Liver (tissue), 9 donors: ENCODE results near the gene GRID1. TPM values are rescaled to one million over a fixed set of nuclear protein-coding genes. Genes with fewer than 3 reads are reported as not detected.

Experiments
- DNase-seq: peaks from one replicate; pipeline ENCODE4 v3.0.0-alpha.2; 2017; ENCODE audit warnings: low spot score
- H3K27ac ChIP-seq, 2 donors: one replicate each; pipeline ENCODE4 v1.7.0; 2013; ENCODE audit warnings: inconsistent platforms in 2 of 2, low read length in 2 of 2, control low read depth in 1 of 2, low read depth in 1 of 2, mild to moderate bottlenecking in 1 of 2
- H3K27me3 ChIP-seq, 4 donors: one replicate each; pipeline versions ENCODE4 v1.6.1 to v1.7.0; 2013; ENCODE audit warnings: low read length in 3 of 4, inconsistent platforms in 1 of 4, mild to moderate bottlenecking in 1 of 4, moderate library complexity in 1 of 4; ENCODE audit not compliant: control insufficient read depth in 4 of 4, insufficient read depth in 4 of 4
- H3K36me3 ChIP-seq, 4 donors: one replicate each; pipeline versions ENCODE4 v1.6.1 to v1.7.0; 2013; ENCODE audit warnings: low read length in 3 of 4, mild to moderate bottlenecking in 3 of 4, low read depth in 1 of 4, moderate library complexity in 1 of 4; ENCODE audit not compliant: control insufficient read depth in 4 of 4, insufficient read depth in 3 of 4
- H3K4me1 ChIP-seq, 4 donors: one replicate each; pipeline versions ENCODE4 v1.6.1 to v1.7.0; 2013; ENCODE audit warnings: low read length in 3 of 4, mild to moderate bottlenecking in 3 of 4, moderate library complexity in 1 of 4; ENCODE audit not compliant: control insufficient read depth in 4 of 4, insufficient read depth in 4 of 4
- H3K4me3 ChIP-seq, 3 donors: one replicate each; pipeline versions ENCODE4 v1.6.1 to v1.7.0; 2013; ENCODE audit warnings: low read length in 3 of 3, control low read depth in 1 of 3, low read depth in 1 of 3, mild to moderate bottlenecking in 1 of 3
- H3K9ac ChIP-seq, 2 donors: one replicate each; pipeline ENCODE4 v1.7.0; 2013; ENCODE audit warnings: low read length in 2 of 2, mild to moderate bottlenecking in 2 of 2, moderate library complexity in 2 of 2, control low read depth in 1 of 2, low read depth in 1 of 2
- H3K9me3 ChIP-seq, 4 donors: one replicate each; pipeline versions ENCODE4 v1.6.1 to v1.7.0; 2013; ENCODE audit warnings: low read length in 3 of 4; ENCODE audit not compliant: control insufficient read depth in 4 of 4
- EGR1 ChIP-seq, 2 donors: IDR thresholded peaks; 2 replicates each; pipeline ENCODE4 v1.6.1; 2016 to 2018; ENCODE audit warnings: antibody characterized with exemption in 2 of 2, low read depth in 2 of 2
- FOXA1 ChIP-seq: IDR thresholded peaks from 2 replicates; pipeline ENCODE4 v1.6.1; 2016; ENCODE audit warnings: antibody characterized with exemption
- FOXA2 ChIP-seq: IDR thresholded peaks from 2 replicates; pipeline ENCODE4 v1.6.1; 2016; ENCODE audit warnings: antibody characterized with exemption
- GABPA ChIP-seq, 2 donors: IDR thresholded peaks in 1 of 2; conservative IDR thresholded peaks in 1 of 2; 2 replicates each; pipeline ENCODE4 v1.6.1; 2016; ENCODE audit warnings: antibody characterized with exemption in 2 of 2, mild to moderate bottlenecking in 1 of 2, moderate library complexity in 1 of 2
- HNF4A ChIP-seq, 2 donors: conservative IDR thresholded peaks; 2 replicates each; pipeline ENCODE4 v1.6.1; 2016; ENCODE audit warnings: antibody characterized with exemption in 2 of 2, mild to moderate bottlenecking in 2 of 2
- HNF4G ChIP-seq: IDR thresholded peaks from 2 replicates; pipeline ENCODE4 v1.6.1; 2016; ENCODE audit warnings: antibody characterized with exemption
- JUND ChIP-seq, 2 donors: IDR thresholded peaks; 2 replicates each; pipeline ENCODE4 v1.6.1; 2016; ENCODE audit warnings: antibody characterized with exemption in 2 of 2
- NR2F2 ChIP-seq: IDR thresholded peaks from 2 replicates; pipeline ENCODE4 v1.6.1; 2016; ENCODE audit warnings: antibody characterized with exemption
- RAD21 ChIP-seq, 2 donors: IDR thresholded peaks; 2 replicates each; pipeline ENCODE4 v1.6.1; 2016; ENCODE audit warnings: antibody characterized with exemption in 2 of 2, mild to moderate bottlenecking in 2 of 2
- RXRA ChIP-seq, 2 donors: IDR thresholded peaks; 2 replicates each; pipeline ENCODE4 v1.6.1; 2017 to 2018; ENCODE audit warnings: antibody characterized with exemption in 2 of 2, mild to moderate bottlenecking in 1 of 2
- SP1 ChIP-seq: IDR thresholded peaks from 2 replicates; pipeline ENCODE4 v1.6.1; 2018; ENCODE audit warnings: antibody characterized with exemption, mild to moderate bottlenecking
- TAF1 ChIP-seq: conservative IDR thresholded peaks from 2 replicates; pipeline ENCODE4 v1.6.1; 2016; ENCODE audit warnings: antibody characterized with exemption, mild to moderate bottlenecking
- YY1 ChIP-seq: IDR thresholded peaks from 2 replicates; pipeline ENCODE4 v1.6.1; 2016; ENCODE audit warnings: antibody characterized with exemption, mild to moderate bottlenecking
- WGBS: extraction: QIAGEN DNeasy Blood & Tissue Kit; methylation state at CpG from one replicate; pipeline ENCODE4 v1.1.7; 2013; 5-methylcytosine and 5-hydroxymethylcytosine counted together
- polyA plus RNA-seq, 2 donors: library from polyadenylated mRNA; stranded (reverse) in 1 of 2; unstranded in 1 of 2; fragments of 200-250 nt in 1 of 2; fragments of >200 nt in 1 of 2; fragmentation: Nextera tagmentation in 1 of 2; extraction: Ambion mirVana in 1 of 2; gene quantifications; one replicate each; pipeline versions ENCODE4 v1.2.1 to v1.2.3, GENCODE V29; 2013 to 2015
- total RNA-seq, 2 donors: library from RNA; depleted of rRNA; stranded (reverse); fragments of >200 nt; gene quantifications; one replicate each; pipeline ENCODE4 v1.2.3, GENCODE V29; 2014
- TF ChIP-seq, protein P1 (sequence below): IDR thresholded peaks from 2 replicates; pipeline ENCODE4 v1.6.1; 2016; ENCODE audit warnings: antibody characterized with exemption
- TF ChIP-seq, protein P2 (sequence below): IDR thresholded peaks from 2 replicates; pipeline ENCODE4 v1.6.1; 2016; ENCODE audit warnings: antibody characterized with exemption
- TF ChIP-seq, protein P3 (sequence below): IDR thresholded peaks from 2 replicates; pipeline ENCODE4 v1.6.1; 2016; ENCODE audit warnings: antibody characterized with exemption, mild to moderate bottlenecking
- TF ChIP-seq, protein P4 (sequence below): fragments of 150-350 bp; IDR thresholded peaks from 2 replicates; pipeline ENCODE4 v1.5.1; 2017; ENCODE audit warnings: improper control_type of control experiment, low read depth, low read length; ENCODE audit not compliant: missing input control
- TF ChIP-seq, protein P5 (sequence below): IDR thresholded peaks from 2 replicates; pipeline ENCODE4 v1.6.1; 2016; ENCODE audit warnings: antibody characterized with exemption
- donor health status: healthy.
- donor health status: healthy.
- donor health status: healthy.
- donor health status: healthy.
- donor health status: healthy.

GRID1 gene
- total and polyA plus RNA-seq, 4 donors: 0.09 to 0.17 (median 0.14) TPM; not detected in 1

GRCh38 chr10:86205306-86206239, 161.0 kb downstream of the GRID1 start:
- Histone ChIP-seq H3K27me3 (no peaks in the 10 kb centered on the region), H3K9ac (no peak overlapping the region), H3K36me3 (no peaks in the 10 kb centered on the region), H3K9me3 (no peaks in the 10 kb centered on the region), H3K4me3 (no peak overlapping the region), H3K4me1 (peaks cover 0 to 3% (median 0%) of the 10 kb centered on the region in 4 donors), H3K27ac (no peak overlapping the region)
- DNase-seq: no peak
- TF ChIP-seq RXRA (IDR thresholded peaks at IDR 0.05): no peak
- no peak for TF ChIP-seq SP1
- TF ChIP-seq GABPA (IDR thresholded peaks at IDR 0.05 in 1 of 2, conservative IDR thresholded peaks at IDR 0.05 in 1 of 2): no peak
- WGBS: 57% methylated on average over 7 of the region's 7 CpGs

DNA sequence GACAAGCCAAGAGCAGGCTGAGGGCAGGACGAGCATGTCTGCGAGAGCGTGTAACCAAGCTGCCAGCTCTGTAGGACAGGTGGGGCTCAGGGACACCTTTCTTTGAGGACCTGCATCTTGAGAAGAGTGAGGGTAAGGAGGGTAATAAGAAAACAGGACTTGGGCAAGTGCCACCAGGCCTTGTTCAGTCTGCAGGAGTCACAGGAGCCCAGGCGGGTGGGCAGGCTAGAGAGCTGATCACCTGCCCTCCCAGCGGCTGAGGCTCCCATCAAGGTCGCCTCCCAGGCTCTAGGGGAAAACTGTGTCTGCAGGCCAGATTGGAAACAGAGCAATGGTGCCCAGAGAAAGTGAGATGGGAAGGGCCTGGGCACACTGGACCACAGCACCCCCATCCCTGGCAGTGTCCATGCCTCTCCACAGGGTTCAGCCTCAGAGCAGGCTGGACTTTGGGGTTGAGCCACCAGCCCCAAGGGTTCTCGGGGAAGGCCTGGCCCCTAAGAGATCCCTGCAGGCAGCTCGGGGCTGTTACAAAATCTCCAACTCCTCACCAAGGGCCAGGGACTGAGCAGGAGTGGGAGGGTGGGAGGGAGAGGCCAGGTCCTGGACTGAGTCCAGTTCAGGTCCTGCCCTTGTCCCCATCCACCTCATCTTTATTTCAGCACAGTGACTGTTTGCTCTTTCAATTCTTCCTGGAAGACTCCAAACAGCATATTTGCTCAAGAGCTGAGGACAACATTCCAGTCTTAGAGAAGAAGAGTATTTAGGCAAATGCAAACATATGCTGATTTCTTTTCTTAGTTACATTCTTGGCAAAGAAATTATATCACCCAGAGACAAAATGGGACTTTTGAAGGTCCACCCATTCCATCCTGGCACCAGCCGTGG, 161.9 kb downstream of the GRID1 start:
- no peak overlapping the region for H3K9ac ChIP-seq
- DNase-seq: no peak
- H3K27ac ChIP-seq: no peak overlapping the region
- WGBS: 84% methylated on average over 9 of the region's 9 CpGs
- no peaks in the 10 kb centered on the region for H3K27me3 ChIP-seq
- no peak for TF ChIP-seq YY1
- no peak for TF ChIP-seq HNF4A (conservative IDR thresholded peaks at IDR 0.05)
- no peak for TF ChIP-seq FOXA2
- no peak for TF ChIP-seq EGR1 (IDR thresholded peaks at IDR 0.05; ENCODE audit: low read depth in 2 of 2)
- TF ChIP-seq, protein P1, sequence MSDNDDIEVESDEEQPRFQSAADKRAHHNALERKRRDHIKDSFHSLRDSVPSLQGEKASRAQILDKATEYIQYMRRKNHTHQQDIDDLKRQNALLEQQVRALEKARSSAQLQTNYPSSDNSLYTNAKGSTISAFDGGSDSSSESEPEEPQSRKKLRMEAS: no peak
- TF ChIP-seq JUND (IDR thresholded peaks at IDR 0.05): no peak
- no peak for TF ChIP-seq NR2F2
- TF ChIP-seq, protein P2, sequence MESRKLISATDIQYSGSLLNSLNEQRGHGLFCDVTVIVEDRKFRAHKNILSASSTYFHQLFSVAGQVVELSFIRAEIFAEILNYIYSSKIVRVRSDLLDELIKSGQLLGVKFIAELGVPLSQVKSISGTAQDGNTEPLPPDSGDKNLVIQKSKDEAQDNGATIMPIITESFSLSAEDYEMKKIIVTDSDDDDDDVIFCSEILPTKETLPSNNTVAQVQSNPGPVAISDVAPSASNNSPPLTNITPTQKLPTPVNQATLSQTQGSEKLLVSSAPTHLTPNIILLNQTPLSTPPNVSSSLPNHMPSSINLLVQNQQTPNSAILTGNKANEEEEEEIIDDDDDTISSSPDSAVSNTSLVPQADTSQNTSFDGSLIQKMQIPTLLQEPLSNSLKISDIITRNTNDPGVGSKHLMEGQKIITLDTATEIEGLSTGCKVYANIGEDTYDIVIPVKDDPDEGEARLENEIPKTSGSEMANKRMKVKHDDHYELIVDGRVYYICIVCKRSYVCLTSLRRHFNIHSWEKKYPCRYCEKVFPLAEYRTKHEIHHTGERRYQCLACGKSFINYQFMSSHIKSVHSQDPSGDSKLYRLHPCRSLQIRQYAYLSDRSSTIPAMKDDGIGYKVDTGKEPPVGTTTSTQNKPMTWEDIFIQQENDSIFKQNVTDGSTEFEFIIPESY: no peak
- TF ChIP-seq RXRA (IDR thresholded peaks at IDR 0.05): no peak
- TF ChIP-seq, protein P3, sequence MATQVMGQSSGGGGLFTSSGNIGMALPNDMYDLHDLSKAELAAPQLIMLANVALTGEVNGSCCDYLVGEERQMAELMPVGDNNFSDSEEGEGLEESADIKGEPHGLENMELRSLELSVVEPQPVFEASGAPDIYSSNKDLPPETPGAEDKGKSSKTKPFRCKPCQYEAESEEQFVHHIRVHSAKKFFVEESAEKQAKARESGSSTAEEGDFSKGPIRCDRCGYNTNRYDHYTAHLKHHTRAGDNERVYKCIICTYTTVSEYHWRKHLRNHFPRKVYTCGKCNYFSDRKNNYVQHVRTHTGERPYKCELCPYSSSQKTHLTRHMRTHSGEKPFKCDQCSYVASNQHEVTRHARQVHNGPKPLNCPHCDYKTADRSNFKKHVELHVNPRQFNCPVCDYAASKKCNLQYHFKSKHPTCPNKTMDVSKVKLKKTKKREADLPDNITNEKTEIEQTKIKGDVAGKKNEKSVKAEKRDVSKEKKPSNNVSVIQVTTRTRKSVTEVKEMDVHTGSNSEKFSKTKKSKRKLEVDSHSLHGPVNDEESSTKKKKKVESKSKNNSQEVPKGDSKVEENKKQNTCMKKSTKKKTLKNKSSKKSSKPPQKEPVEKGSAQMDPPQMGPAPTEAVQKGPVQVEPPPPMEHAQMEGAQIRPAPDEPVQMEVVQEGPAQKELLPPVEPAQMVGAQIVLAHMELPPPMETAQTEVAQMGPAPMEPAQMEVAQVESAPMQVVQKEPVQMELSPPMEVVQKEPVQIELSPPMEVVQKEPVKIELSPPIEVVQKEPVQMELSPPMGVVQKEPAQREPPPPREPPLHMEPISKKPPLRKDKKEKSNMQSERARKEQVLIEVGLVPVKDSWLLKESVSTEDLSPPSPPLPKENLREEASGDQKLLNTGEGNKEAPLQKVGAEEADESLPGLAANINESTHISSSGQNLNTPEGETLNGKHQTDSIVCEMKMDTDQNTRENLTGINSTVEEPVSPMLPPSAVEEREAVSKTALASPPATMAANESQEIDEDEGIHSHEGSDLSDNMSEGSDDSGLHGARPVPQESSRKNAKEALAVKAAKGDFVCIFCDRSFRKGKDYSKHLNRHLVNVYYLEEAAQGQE: no peak
- TF ChIP-seq HNF4G: no peak
- no peak for TF ChIP-seq FOXA1
- TF ChIP-seq, protein P4, sequence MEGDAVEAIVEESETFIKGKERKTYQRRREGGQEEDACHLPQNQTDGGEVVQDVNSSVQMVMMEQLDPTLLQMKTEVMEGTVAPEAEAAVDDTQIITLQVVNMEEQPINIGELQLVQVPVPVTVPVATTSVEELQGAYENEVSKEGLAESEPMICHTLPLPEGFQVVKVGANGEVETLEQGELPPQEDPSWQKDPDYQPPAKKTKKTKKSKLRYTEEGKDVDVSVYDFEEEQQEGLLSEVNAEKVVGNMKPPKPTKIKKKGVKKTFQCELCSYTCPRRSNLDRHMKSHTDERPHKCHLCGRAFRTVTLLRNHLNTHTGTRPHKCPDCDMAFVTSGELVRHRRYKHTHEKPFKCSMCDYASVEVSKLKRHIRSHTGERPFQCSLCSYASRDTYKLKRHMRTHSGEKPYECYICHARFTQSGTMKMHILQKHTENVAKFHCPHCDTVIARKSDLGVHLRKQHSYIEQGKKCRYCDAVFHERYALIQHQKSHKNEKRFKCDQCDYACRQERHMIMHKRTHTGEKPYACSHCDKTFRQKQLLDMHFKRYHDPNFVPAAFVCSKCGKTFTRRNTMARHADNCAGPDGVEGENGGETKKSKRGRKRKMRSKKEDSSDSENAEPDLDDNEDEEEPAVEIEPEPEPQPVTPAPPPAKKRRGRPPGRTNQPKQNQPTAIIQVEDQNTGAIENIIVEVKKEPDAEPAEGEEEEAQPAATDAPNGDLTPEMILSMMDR: no peak
- TF ChIP-seq GABPA (IDR thresholded peaks at IDR 0.05 in 1 of 2, conservative IDR thresholded peaks at IDR 0.05 in 1 of 2): no peak
- no peak for TF ChIP-seq SP1
- TF ChIP-seq, protein P5, sequence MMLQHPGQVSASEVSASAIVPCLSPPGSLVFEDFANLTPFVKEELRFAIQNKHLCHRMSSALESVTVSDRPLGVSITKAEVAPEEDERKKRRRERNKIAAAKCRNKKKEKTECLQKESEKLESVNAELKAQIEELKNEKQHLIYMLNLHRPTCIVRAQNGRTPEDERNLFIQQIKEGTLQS: no peak
- no peak for TF ChIP-seq TAF1
- no peak for TF ChIP-seq RAD21 (IDR thresholded peaks at IDR 0.05)
- H3K4me1 ChIP-seq: peaks cover 0 to 3% (median 0%) of the 10 kb centered on the region in 4 donors
- no peaks in the 10 kb centered on the region for H3K9me3 ChIP-seq
- no peaks in the 10 kb centered on the region for H3K36me3 ChIP-seq
- no peak overlapping the region for H3K4me3 ChIP-seq
